Stimulated activated CD4-positive, alpha-beta T cell treated with anti-CD3 and anti-CD28 coated beads, Interleukin-12 subunit alpha, Interleukin-12 subunit beta, amount 100 ng/mL, for 24 hours (primary cell): ENCODE data around the gene TICAM2.

Source experiments
- DNase-seq, 2 experiments: peaks; one replicate each; pipeline ENCODE4 v3.0.0-alpha.2; 2020; ENCODE audit warnings: low read depth in 2 of 2

TICAM2 gene

GRCh38 chr5:115568668-115569067, 33.6 kb downstream of the TICAM2 start:
- no peak for DNase-seq

- DNase-seq = no peak
These were observed 37.0 kb downstream of the TICAM2 start for GRCh38 chr5:115565233-115565632.

- no peak for DNase-seq
These were observed 41.1 kb downstream of the TICAM2 start for GRCh38 chr5:115561176-115561575.

- no peak for DNase-seq
These were observed 42.8 kb downstream of the TICAM2 start for GRCh38 chr5:115559524-115559923.

GRCh38 chr5:115558388-115558956, 43.8 kb downstream of the TICAM2 start:
- no peak for DNase-seq

GRCh38 chr5:115557667-115558387, 44.5 kb downstream of the TICAM2 start:
- no peak for DNase-seq

- DNase-seq = no peak
These were observed 46.0 kb downstream of the TICAM2 start for GRCh38 chr5:115556276-115556675.

GRCh38 chr5:115555084-115555633, 47.1 kb downstream of the TICAM2 start:
- DNase-seq = no peak

- no peak for DNase-seq
These were observed 49.2 kb downstream of the TICAM2 start for GRCh38 chr5:115553082-115553481.

GRCh38 chr5:115551415-115551814, 50.9 kb downstream of the TICAM2 start:
- no peak for DNase-seq

- no peak for DNase-seq
These were observed 53.1 kb downstream of the TICAM2 start for GRCh38 chr5:115549154-115549553.

GRCh38 chr5:115548683-115549082, 53.6 kb downstream of the TICAM2 start:
- no peak for DNase-seq

GRCh38 chr5:115545351-115545882, 56.9 kb downstream of the TICAM2 start:
- DNase-seq = no peak

GRCh38 chr5:115544436-115545350, 57.6 kb downstream of the TICAM2 start, which contains the start of gene FEM1C:
FEM1C (minus strand) TSS chr5:115544775; CDS start chr5:115543493, 1,282 bp downstream.
- DNase-seq = peak; percentile 95 to 98

GRCh38 chr5:115544043-115544435, 58.2 kb downstream of the TICAM2 start:
- DNase-seq = peak; percentile 17 to 48

- peak in 1 of 2 experiments; percentile 17 for DNase-seq
These were observed 58.8 kb downstream of the TICAM2 start for GRCh38 chr5:115543365-115544042.

GRCh38 chr5:115542651-115543364, 59.5 kb downstream of the TICAM2 start:
- no peak for DNase-seq

- DNase-seq = no peak
These were observed 60.2 kb downstream of the TICAM2 start for GRCh38 chr5:115542086-115542485.

- DNase-seq = no peak
These were observed 60.7 kb downstream of the TICAM2 start for GRCh38 chr5:115541611-115542010.

- DNase-seq = no peak
These were observed 66.7 kb downstream of the TICAM2 start for GRCh38 chr5:115535479-115536035.
